PC-9 (cell line): Measurements from ENCODE around the gene SYNRG.

Source experiments
- CTCF ChIP-seq: fragments of 200-600 bp; sonication (generic); conservative IDR thresholded peaks from 2 replicates; pipeline ENCODE4 v1.6.1; 2017; ENCODE audit warnings: mixed run types, antibody characterized with exemption, mild to moderate bottlenecking, moderate library complexity
- EZH2 ChIP-seq: fragments of 200-600 bp; sonication (generic); IDR thresholded peaks from 2 replicates; pipeline ENCODE4 v1.8.0; 2017; ENCODE audit warnings: antibody characterized with exemption, low read depth

- TF ChIP-seq CTCF (no peak), EZH2 (no peak)
Measured at GRCh38 chr17:37490638-37491614, 118.3 kb downstream of the SYNRG start.
